UCSD-AML1 (cell line): ENCODE data around the gene CYTIP.
"Not testable (repeated sequence)": the region's sequence is repeated elsewhere in the genome, so short reads cannot be mapped to it uniquely, and the experiment has no call there.

Source experiments
- DNase-seq: peaks from one replicate; lab custom pipeline; 2025; ENCODE audit not compliant: unreplicated experiment; lab: John Stamatoyannopoulos, UW

Gene CYTIP

DNA sequence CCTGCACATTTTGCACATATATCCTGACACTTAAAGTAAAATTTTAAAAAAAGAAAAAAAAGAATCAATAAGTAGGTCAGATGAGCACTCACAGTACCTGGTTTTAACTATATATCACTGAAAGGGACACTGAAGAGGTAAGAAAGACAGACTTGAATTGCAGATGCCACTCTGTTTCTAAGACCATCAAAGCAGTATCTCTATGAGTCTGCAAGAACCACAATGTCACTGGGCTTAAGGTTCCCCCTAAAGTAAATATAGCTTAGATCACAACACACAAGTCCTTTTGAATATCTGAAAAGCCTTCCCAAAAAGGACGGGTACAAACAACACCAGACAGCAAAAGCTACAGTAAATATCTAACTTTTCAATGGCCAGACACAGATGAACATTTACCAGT, 57.6 kb downstream of the CYTIP start:
- no peak for DNase-seq

- DNase-seq = no peak
These were observed 66.0 kb downstream of the CYTIP start for GRCh38 chr2:157377861-157378260.

GRCh38 chr2:157376041-157376440, 67.8 kb downstream of the CYTIP start:
- no peak for DNase-seq

DNA sequence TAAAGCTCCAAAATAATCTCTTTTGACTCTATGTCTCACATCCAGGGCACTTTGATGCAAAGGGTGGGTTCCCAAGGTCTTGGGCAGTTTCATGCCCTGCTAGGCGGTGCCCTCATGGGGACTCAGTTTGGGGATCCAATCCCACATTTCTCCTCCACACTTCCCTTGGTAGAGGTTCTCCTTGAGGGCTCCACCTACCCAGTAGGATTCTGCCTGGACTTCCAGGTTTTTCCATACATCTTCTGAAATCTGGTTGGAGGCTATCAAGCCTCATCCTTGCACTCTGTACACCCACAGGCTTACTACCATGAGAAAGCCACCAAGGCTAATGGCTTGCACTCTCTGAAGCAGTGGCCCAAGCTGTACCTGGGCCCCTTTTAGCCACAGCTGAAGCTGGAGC, 68.5 kb downstream of the CYTIP start:
- DNase-seq = no peak

DNA sequence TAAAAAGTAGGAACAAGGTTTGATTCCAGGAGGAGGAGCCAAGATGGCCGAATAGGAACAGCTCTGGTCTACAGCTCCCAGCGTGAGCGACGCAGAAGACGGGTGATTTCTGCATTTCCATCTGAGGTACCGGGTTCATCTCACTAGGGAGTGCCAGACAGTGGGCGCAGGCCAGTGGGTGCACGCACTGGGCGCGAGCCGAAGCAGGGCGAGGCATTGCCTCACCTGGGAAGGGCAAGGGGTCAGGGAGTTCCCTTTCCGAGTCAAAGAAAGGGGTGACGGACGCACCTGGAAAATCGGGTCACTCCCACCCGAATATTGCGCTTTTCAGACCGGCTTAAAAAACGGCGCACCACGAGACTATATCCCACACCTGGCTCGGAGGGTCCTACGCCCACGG, 75.4 kb downstream of the CYTIP start:
- DNase-seq = not testable (repeated sequence)

DNA sequence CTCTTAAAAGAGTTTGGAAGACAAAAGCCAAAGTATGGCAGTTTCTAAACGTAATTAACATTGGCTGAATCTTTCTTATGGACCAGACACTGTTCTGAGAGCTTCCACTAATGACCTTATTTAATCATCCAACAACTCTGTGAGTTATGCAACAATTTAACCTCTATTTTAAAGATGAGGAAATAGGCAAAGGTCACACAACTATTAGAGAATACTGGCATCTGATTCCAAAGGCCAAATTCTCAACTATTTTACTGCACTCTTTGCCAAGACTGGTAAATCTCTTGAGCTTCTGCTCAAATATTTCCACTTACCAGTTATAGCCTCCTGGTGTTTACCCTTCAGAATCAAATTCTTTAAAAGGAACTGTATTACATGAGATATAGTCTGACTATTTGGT, 76.2 kb downstream of the CYTIP start:
- no peak for DNase-seq
